Measurements from ENCODE around the gene BTBD9. TPM values are rescaled to one million over a fixed set of nuclear protein-coding genes. Genes with fewer than 3 reads are reported as not detected.
A peak's percentile ranks its signal among the peaks of the same experiment; 100 is the strongest.

Gene BTBD9
- total RNA-seq, 1 experiment from 2014 or later, result 4.3 TPM

DNA sequence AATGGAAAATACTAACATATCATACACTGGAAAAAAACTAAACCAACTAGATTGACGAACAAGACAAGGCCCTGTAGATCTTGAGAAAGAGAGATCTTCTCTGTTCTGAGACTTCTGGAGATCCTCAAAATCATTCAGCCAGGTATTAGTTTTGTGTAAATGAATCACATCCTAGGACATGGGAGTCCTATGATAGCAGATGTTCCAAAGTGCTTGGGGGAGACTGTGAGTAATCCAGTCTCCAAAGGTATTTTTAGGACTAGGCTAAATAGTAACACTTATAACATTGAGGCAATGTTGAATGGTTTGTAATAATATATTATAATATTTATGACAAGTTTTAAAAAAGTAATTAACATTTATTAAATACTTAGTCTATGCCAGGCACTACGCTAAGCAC is 275.0 kb downstream of the BTBD9 start:
- H3K9me2 ChIP-seq (replicated peaks; ENCODE audit: low read length), result no peaks in the 10 kb centered on the region
- DNase-seq, result peak; percentile 10
- no TSS peak for BruUV-seq (replicated peaks)
- H3K9ac ChIP-seq (ENCODE audit: low read length), result no peak overlapping the region
- no peaks in the 10 kb centered on the region for H3F3A ChIP-seq (ENCODE audit: low read length, unreplicated experiment)
- intact Hi-C loops (cut with micrococcal nuclease), result no loop called here
- H3K4me2 ChIP-seq (ENCODE audit: low read length), result no peak overlapping the region
- no peak overlapping the region for H2AFZ ChIP-seq (ENCODE audit: low read length)
- ChIA-PET POLR2A (ENCODE audit: unreplicated experiment) (no interaction called here), CTCF (no interaction called here)
- TF ChIP-seq EZH2phosphoT487 (IDR thresholded peaks at IDR 0.05; ENCODE audit: borderline replicate concordance, low read length) (no peak), EZH2 (IDR thresholded peaks at IDR 0.05; ENCODE audit: low read length, unreplicated experiment) (no peak)
- TF ChIP-seq, protein P1, sequence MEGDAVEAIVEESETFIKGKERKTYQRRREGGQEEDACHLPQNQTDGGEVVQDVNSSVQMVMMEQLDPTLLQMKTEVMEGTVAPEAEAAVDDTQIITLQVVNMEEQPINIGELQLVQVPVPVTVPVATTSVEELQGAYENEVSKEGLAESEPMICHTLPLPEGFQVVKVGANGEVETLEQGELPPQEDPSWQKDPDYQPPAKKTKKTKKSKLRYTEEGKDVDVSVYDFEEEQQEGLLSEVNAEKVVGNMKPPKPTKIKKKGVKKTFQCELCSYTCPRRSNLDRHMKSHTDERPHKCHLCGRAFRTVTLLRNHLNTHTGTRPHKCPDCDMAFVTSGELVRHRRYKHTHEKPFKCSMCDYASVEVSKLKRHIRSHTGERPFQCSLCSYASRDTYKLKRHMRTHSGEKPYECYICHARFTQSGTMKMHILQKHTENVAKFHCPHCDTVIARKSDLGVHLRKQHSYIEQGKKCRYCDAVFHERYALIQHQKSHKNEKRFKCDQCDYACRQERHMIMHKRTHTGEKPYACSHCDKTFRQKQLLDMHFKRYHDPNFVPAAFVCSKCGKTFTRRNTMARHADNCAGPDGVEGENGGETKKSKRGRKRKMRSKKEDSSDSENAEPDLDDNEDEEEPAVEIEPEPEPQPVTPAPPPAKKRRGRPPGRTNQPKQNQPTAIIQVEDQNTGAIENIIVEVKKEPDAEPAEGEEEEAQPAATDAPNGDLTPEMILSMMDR (conservative IDR thresholded peaks at IDR 0.05; ENCODE audit: low read depth, low read length), result no peak
- peaks cover 3% of the 10 kb centered on the region; the same call in 1 of the 2 replicates for H3K4me1 ChIP-seq (ENCODE audit: insufficient read depth, low read length)
- H3K36me3 ChIP-seq (ENCODE audit: low read depth, low read length), result no peaks in the 10 kb centered on the region
- no peak for ATAC-seq
- no peak overlapping the region for H3K27ac ChIP-seq (ENCODE audit: low read length)
- H3K27me3 ChIP-seq (ENCODE audit: low read length), result no peaks in the 10 kb centered on the region
- no peaks in the 10 kb centered on the region for H3K9me3 ChIP-seq (ENCODE audit: low read length)
- H3K4me3 ChIP-seq (ENCODE audit: low read length), result no peak overlapping the region
- H3K79me2 ChIP-seq (ENCODE audit: low read length), result no peaks in the 10 kb centered on the region
- H4K20me1 ChIP-seq (ENCODE audit: low read length), result no peaks in the 10 kb centered on the region

- no peak overlapping the region for H3K4me3 ChIP-seq (ENCODE audit: low read length)
- no TSS peak for BruUV-seq (replicated peaks)
- no peak overlapping the region for H3K9ac ChIP-seq (ENCODE audit: low read length)
- H3K9me2 ChIP-seq (replicated peaks; ENCODE audit: low read length), result no peaks in the 10 kb centered on the region
- H3F3A ChIP-seq (ENCODE audit: low read length, unreplicated experiment), result no peaks in the 10 kb centered on the region
- H2AFZ ChIP-seq (ENCODE audit: low read length), result no peak overlapping the region
- ATAC-seq (no peak), DNase-seq (no peak)
- ChIA-PET CTCF (no interaction called here), POLR2A (ENCODE audit: unreplicated experiment) (interaction anchor here (0.7 kb wide), 1 partner anchor 166 kb away, joined by 7 read pairs; no protein-coding TSS in a partner anchor)
- H3K36me3 ChIP-seq (ENCODE audit: low read depth, low read length), result no peaks in the 10 kb centered on the region
- no peaks in the 10 kb centered on the region for H3K9me3 ChIP-seq (ENCODE audit: low read length)
- intact Hi-C loops (cut with micrococcal nuclease), result no loop called here
- peaks cover 3% of the 10 kb centered on the region; the same call in 1 of the 2 replicates for H3K4me1 ChIP-seq (ENCODE audit: insufficient read depth, low read length)
- H3K4me2 ChIP-seq (ENCODE audit: low read length), result no peak overlapping the region
- H3K79me2 ChIP-seq (ENCODE audit: low read length), result no peaks in the 10 kb centered on the region
- TF ChIP-seq, protein P1 (conservative IDR thresholded peaks at IDR 0.05; ENCODE audit: low read depth, low read length), result no peak
- TF ChIP-seq EZH2phosphoT487 (IDR thresholded peaks at IDR 0.05; ENCODE audit: borderline replicate concordance, low read length), result no peak
- TF ChIP-seq EZH2 (IDR thresholded peaks at IDR 0.05; ENCODE audit: low read length, unreplicated experiment), result no peak
- H4K20me1 ChIP-seq (ENCODE audit: low read length), result no peaks in the 10 kb centered on the region
- H3K27ac ChIP-seq (ENCODE audit: low read length), result no peak overlapping the region
- no peaks in the 10 kb centered on the region for H3K27me3 ChIP-seq (ENCODE audit: low read length)
Observed at GRCh38 chr6:38364127-38364526, 275.6 kb downstream of the BTBD9 start.

- CTCF ChIA-PET, result no interaction called here
- BruUV-seq (replicated peaks), result no TSS peak
- TF ChIP-seq EZH2phosphoT487 (IDR thresholded peaks at IDR 0.05; ENCODE audit: borderline replicate concordance, low read length) (no peak), EZH2 (IDR thresholded peaks at IDR 0.05; ENCODE audit: low read length, unreplicated experiment) (no peak)
- TF ChIP-seq, protein P1 (conservative IDR thresholded peaks at IDR 0.05; ENCODE audit: low read depth, low read length), result no peak
Observed at GRCh38 chr6:38355519-38355918, 284.2 kb downstream of the BTBD9 start.

More at GRCh38 chr6:38355519-38355918, 284.2 kb downstream of the BTBD9 start:
- H3K9ac ChIP-seq (ENCODE audit: low read length), result no peak overlapping the region
- no peak overlapping the region for H2AFZ ChIP-seq (ENCODE audit: low read length)
- H3K9me2 ChIP-seq (replicated peaks; ENCODE audit: low read length), result no peaks in the 10 kb centered on the region
- POLR2A ChIA-PET (ENCODE audit: unreplicated experiment), result no interaction called here
- H4K20me1 ChIP-seq (ENCODE audit: low read length), result no peaks in the 10 kb centered on the region
- no peak overlapping the region for H3K4me3 ChIP-seq (ENCODE audit: low read length)
- no peaks in the 10 kb centered on the region for H3K36me3 ChIP-seq (ENCODE audit: low read depth, low read length)
- no peaks in the 10 kb centered on the region for H3K27me3 ChIP-seq (ENCODE audit: low read length)
- no peak overlapping the region for H3K4me2 ChIP-seq (ENCODE audit: low read length)
- DNase-seq (no peak), ATAC-seq (no peak)
- no peaks in the 10 kb centered on the region for H3F3A ChIP-seq (ENCODE audit: low read length, unreplicated experiment)
- peaks cover 11% of the 10 kb centered on the region; the same call in 1 of the 2 replicates for H3K4me1 ChIP-seq (ENCODE audit: insufficient read depth, low read length)
- H3K27ac ChIP-seq (ENCODE audit: low read length), result no peak overlapping the region
- intact Hi-C loops (cut with micrococcal nuclease), result no loop called here
- no peaks in the 10 kb centered on the region for H3K79me2 ChIP-seq (ENCODE audit: low read length)
- no peaks in the 10 kb centered on the region for H3K9me3 ChIP-seq (ENCODE audit: low read length)

Measured in PC-3 (cell line).